Esophagus squamous epithelium (tissue), 5 donors: ENCODE measurements around the gene MAN1C1. TPM values are rescaled to one million over a fixed set of nuclear protein-coding genes. Genes with fewer than 3 reads are reported as not detected.
"Not testable (repeated sequence)": the region's sequence is repeated elsewhere in the genome, so short reads cannot be mapped to it uniquely, and the experiment has no call there.

Experiments
- DNase-seq: peaks from one replicate; lab custom pipeline; 2025; lab: John Stamatoyannopoulos, UW
- H3K27ac ChIP-seq, 4 donors: fragments of 200-600 bp; sonication (generic); one replicate each; pipeline ENCODE4 v1.5.1; 2016 to 2019; ENCODE audit warnings: mild to moderate bottlenecking in 1 of 4
- H3K27me3 ChIP-seq, 4 donors: fragments of 200-600 bp; sonication (generic); 1 replicate in 3 of 4; 2 replicates in 1 of 4; pipeline versions ENCODE4 v1.5.1 to v1.6.0; 2017 to 2021; ENCODE audit warnings: antibody characterized with exemption in 1 of 4
- H3K36me3 ChIP-seq, 3 donors: fragments of 200-600 bp; sonication (generic); one replicate each; pipeline ENCODE4 v1.5.1; 2016 to 2019
- H3K4me1 ChIP-seq, 3 donors: fragments of 200-600 bp; sonication (generic); one replicate each; pipeline ENCODE4 v1.5.1; 2017 to 2019
- H3K4me3 ChIP-seq, 4 donors: fragments of 200-600 bp; sonication (generic); 1 replicate in 3 of 4; 2 replicates in 1 of 4; pipeline ENCODE4 v1.5.1; 2016 to 2019; ENCODE audit warnings: mild to moderate bottlenecking in 2 of 4, moderate library complexity in 1 of 4
- H3K9me3 ChIP-seq, 3 donors: fragments of 200-600 bp; sonication (generic); one replicate each; pipeline ENCODE4 v1.5.1; 2016 to 2019
- POLR2A ChIP-seq, 4 donors: fragments of 450-650 bp; IDR thresholded peaks; one replicate each; pipeline ENCODE4 v1.6.1; 2017; ENCODE audit warnings: antibody characterized with exemption in 4 of 4, mild to moderate bottlenecking in 4 of 4, moderate library complexity in 3 of 4
- WGBS, 2 donors: methylation state at CpG; one replicate each; pipeline ENCODE4 v1.1.5; 2018; 5-methylcytosine and 5-hydroxymethylcytosine counted together
- intact Hi-C: fragments of 100-400 bp; cut with DNase I; formaldehyde crosslinking; loops from one replicate; pipeline ENCODE4 v1.15.0; 2022
- total RNA-seq, 4 donors: library from RNA; depleted of rRNA; stranded (reverse); fragments of >200 nt; gene quantifications; one replicate each; pipeline ENCODE4 v1.1.0, GENCODE V29; 2016
- TF ChIP-seq, protein P1 (sequence below), 6 experiments: fragments of 450-650 bp in 4 of 6; fragments of 200-600 bp in 2 of 6; sonication (generic) in 2 of 6; IDR thresholded peaks; one replicate each; pipeline ENCODE4 v1.5.1; 2016 to 2019; ENCODE audit warnings: antibody characterized with exemption in 6 of 6, mild to moderate bottlenecking in 4 of 6, moderate library complexity in 4 of 6
- donor health status: DM: yes; HTN: yes; CAD: no.

MAN1C1 gene
- total RNA-seq, 4 donors from 2014 or later, result 0.91 to 7.4 (median 3.8) TPM

DNA sequence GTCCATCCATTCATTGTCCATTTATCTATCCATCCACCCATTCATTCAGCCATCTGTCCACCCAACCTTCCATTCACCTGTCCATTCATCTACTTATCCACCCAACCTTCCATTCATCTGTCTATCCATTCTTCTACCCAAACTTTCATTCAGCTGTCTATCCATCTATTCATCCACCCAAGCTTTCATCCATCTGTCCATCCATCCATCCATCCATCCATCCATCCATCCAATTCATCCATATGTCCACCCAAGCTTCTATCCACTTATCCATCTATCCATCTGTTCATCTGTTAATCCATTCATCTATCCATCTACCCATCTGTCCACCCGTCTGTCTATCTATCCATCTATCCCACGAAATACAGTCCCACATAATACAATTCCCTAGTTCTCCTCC is 21.6 kb upstream of the MAN1C1 start:
- peaks cover 0 to 8% (median 0%) of the 10 kb centered on the region in 3 donors for H3K4me1 ChIP-seq
- H3K36me3 ChIP-seq, result no peaks in the 10 kb centered on the region
- H3K27me3 ChIP-seq, result no peaks in the 10 kb centered on the region
- DNase-seq, result no peak
- H3K27ac ChIP-seq, result no peak overlapping the region
- no peak overlapping the region for H3K4me3 ChIP-seq
- TF ChIP-seq POLR2A (IDR thresholded peaks at IDR 0.05), result no peak
- TF ChIP-seq, protein P1, sequence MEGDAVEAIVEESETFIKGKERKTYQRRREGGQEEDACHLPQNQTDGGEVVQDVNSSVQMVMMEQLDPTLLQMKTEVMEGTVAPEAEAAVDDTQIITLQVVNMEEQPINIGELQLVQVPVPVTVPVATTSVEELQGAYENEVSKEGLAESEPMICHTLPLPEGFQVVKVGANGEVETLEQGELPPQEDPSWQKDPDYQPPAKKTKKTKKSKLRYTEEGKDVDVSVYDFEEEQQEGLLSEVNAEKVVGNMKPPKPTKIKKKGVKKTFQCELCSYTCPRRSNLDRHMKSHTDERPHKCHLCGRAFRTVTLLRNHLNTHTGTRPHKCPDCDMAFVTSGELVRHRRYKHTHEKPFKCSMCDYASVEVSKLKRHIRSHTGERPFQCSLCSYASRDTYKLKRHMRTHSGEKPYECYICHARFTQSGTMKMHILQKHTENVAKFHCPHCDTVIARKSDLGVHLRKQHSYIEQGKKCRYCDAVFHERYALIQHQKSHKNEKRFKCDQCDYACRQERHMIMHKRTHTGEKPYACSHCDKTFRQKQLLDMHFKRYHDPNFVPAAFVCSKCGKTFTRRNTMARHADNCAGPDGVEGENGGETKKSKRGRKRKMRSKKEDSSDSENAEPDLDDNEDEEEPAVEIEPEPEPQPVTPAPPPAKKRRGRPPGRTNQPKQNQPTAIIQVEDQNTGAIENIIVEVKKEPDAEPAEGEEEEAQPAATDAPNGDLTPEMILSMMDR (IDR thresholded peaks at IDR 0.05), result no peak
- H3K9me3 ChIP-seq, result peaks cover 0 to 7% (median 6%) of the 10 kb centered on the region in 3 donors
- WGBS, 2 donors, result 69 to 70% methylated on average over 2 of the region's 2 CpGs
- intact Hi-C loops, result no loop called here

- H3K9me3 ChIP-seq, DNase-seq, H3K27ac ChIP-seq, H3K36me3 ChIP-seq, intact Hi-C loops, H3K4me1 ChIP-seq, H3K27me3 ChIP-seq, H3K4me3 ChIP-seq: not testable (repeated sequence)
- 93 to 100% methylated on average over 3 to 5 of the region's 5 CpGs for WGBS, 2 donors
These were observed 19.9 kb upstream of the MAN1C1 start for GRCh38 chr1:25596641-25597040.

GRCh38 chr1:25598879-25599278 is 17.7 kb upstream of the MAN1C1 start:
- 67 to 100% methylated on average over 1 of the region's 1 CpG for WGBS, 2 donors
- H3K27ac ChIP-seq, result no peak overlapping the region
- no peak for DNase-seq
- no peak overlapping the region for H3K4me3 ChIP-seq
- no peaks in the 10 kb centered on the region for H3K27me3 ChIP-seq
- H3K36me3 ChIP-seq, result no peaks in the 10 kb centered on the region
- intact Hi-C loops, result no loop called here
- no peak for TF ChIP-seq POLR2A (IDR thresholded peaks at IDR 0.05)
- TF ChIP-seq, protein P1 (IDR thresholded peaks at IDR 0.05), result no peak
- H3K4me1 ChIP-seq, result no peaks in the 10 kb centered on the region
- H3K9me3 ChIP-seq, result peaks cover 0 to 7% (median 6%) of the 10 kb centered on the region in 3 donors

- DNase-seq, result no peak
These were observed 16.5 kb upstream of the MAN1C1 start for GRCh38 chr1:25599969-25600610.

GRCh38 chr1:25600971-25601699 is 15.5 kb upstream of the MAN1C1 start:
- H3K9me3 ChIP-seq, H3K27me3 ChIP-seq, DNase-seq, H3K4me1 ChIP-seq, intact Hi-C loops, H3K27ac ChIP-seq, H3K36me3 ChIP-seq, H3K4me3 ChIP-seq: not testable (repeated sequence)
- 73 to 94% methylated on average over 3 to 4 of the region's 5 CpGs for WGBS, 2 donors

More at GRCh38 chr1:25599969-25600610, 16.5 kb upstream of the MAN1C1 start:
- H3K36me3 ChIP-seq, result no peaks in the 10 kb centered on the region
- TF ChIP-seq, protein P1 (IDR thresholded peaks at IDR 0.05), result no peak
- TF ChIP-seq POLR2A (IDR thresholded peaks at IDR 0.05), result no peak
- 84 to 91% methylated on average over 7 of the region's 7 CpGs for WGBS, 2 donors
- H3K9me3 ChIP-seq, result peaks cover 0 to 7% (median 6%) of the 10 kb centered on the region in 3 donors
- H3K27me3 ChIP-seq, result no peaks in the 10 kb centered on the region
- H3K4me1 ChIP-seq, result no peaks in the 10 kb centered on the region
- no peak overlapping the region for H3K27ac ChIP-seq
- no peak overlapping the region for H3K4me3 ChIP-seq
- intact Hi-C loops, result no loop called here

- H3K4me3 ChIP-seq, H3K27ac ChIP-seq, intact Hi-C loops, DNase-seq, H3K36me3 ChIP-seq, H3K9me3 ChIP-seq, H3K4me1 ChIP-seq, H3K27me3 ChIP-seq: not testable (repeated sequence)
- no CpG with 5 or more reads among the region's 55 CpGs for WGBS, 2 donors
These were observed 12.6 kb upstream of the MAN1C1 start for GRCh38 chr1:25603779-25604538.
